Sigmoid colon (tissue), 7 donors: Measurements from ENCODE around the gene USP34. TPM values are rescaled to one million over a fixed set of nuclear protein-coding genes. Genes with fewer than 3 reads are reported as not detected.

Experiments
- DNase-seq: peaks from one replicate; pipeline ENCODE4 v3.0.0-alpha.2; 2019
- H3K27ac ChIP-seq, 4 donors: fragments of 200-600 bp; sonication (generic); one replicate each; pipeline ENCODE4 v1.5.1; 2016 to 2019; ENCODE audit warnings: mild to moderate bottlenecking in 1 of 4
- H3K27me3 ChIP-seq, 3 donors: fragments of 200-600 bp; sonication (generic); one replicate each; pipeline ENCODE4 v1.5.1; 2019; ENCODE audit warnings: mild to moderate bottlenecking in 1 of 3
- H3K36me3 ChIP-seq, 4 donors: fragments of 200-600 bp; sonication (generic); one replicate each; pipeline ENCODE4 v1.5.1; 2016 to 2019
- H3K4me1 ChIP-seq, 4 donors: fragments of 200-600 bp; sonication (generic); one replicate each; pipeline ENCODE4 v1.5.1; 2017 to 2019
- H3K4me3 ChIP-seq, 4 donors: fragments of 200-600 bp; sonication (generic); one replicate each; pipeline ENCODE4 v1.5.1; 2017 to 2019; ENCODE audit warnings: mild to moderate bottlenecking in 2 of 4, moderate library complexity in 1 of 4
- H3K9me3 ChIP-seq, 4 donors: fragments of 200-600 bp in 3 of 4; sonication (generic) in 3 of 4; one replicate each; pipeline versions ENCODE4 v1.5.1 to v1.6.1; 2013 to 2019
- CTCF ChIP-seq, 4 experiments: fragments of 450-650 bp in 3 of 4; fragments of 200-600 bp in 1 of 4; IDR thresholded peaks; one replicate each; pipeline ENCODE4 v1.5.1; 2016 to 2019; ENCODE audit warnings: antibody characterized with exemption in 4 of 4, mild to moderate bottlenecking in 3 of 4, moderate library complexity in 2 of 4
- EP300 ChIP-seq, 4 donors: sonication (generic); formaldehyde crosslinking; IDR thresholded peaks; one replicate each; pipeline ENCODE4 v1.6.1; 2017; ENCODE audit warnings: antibody characterized with exemption in 4 of 4
- POLR2A ChIP-seq, 2 donors: fragments of 450-650 bp; IDR thresholded peaks; one replicate each; pipeline ENCODE4 v1.6.1; 2016; ENCODE audit warnings: antibody characterized with exemption in 2 of 2, mild to moderate bottlenecking in 2 of 2, moderate library complexity in 2 of 2
- POLR2AphosphoS5 ChIP-seq, 4 donors: sonication (generic); formaldehyde crosslinking; IDR thresholded peaks; one replicate each; pipeline ENCODE4 v1.6.1; 2017; ENCODE audit warnings: antibody characterized with exemption in 4 of 4
- WGBS, 2 donors: extraction: QIAGEN DNeasy Blood & Tissue Kit; methylation state at CpG; one replicate each; pipeline ENCODE4 v1.1.7; 2013; 5-methylcytosine and 5-hydroxymethylcytosine counted together
- intact Hi-C: fragments of 100-400 bp; cut with DNase I; formaldehyde crosslinking; loops from one replicate; pipeline ENCODE4 v1.15.1; 2023
- polyA plus RNA-seq, 3 donors: library from polyadenylated mRNA; stranded (reverse); fragments of 200-250 nt; gene quantifications; one replicate each; pipeline ENCODE4 v1.2.3, GENCODE V29; 2013
- total RNA-seq, 4 donors: library from RNA; depleted of rRNA; stranded (reverse); fragments of >200 nt; gene quantifications; one replicate each; pipeline ENCODE4 v1.1.0, GENCODE V29; 2016
- donor health status: healthy with polysubstance abuse.
- donor health status: Bipolar disorder and iron deficiency.
- donor health status: healthy.

The USP34 gene
- total and polyA plus RNA-seq, 7 donors: 23.6 to 158 (median 135) TPM

GRCh38 chr2:61379521-61379920 is 91.4 kb downstream of the USP34 start:
- Histone ChIP-seq H3K9me3 (no peaks in the 10 kb centered on the region), H3K36me3 (peaks cover 0 to 75% (median 9%) of the 10 kb centered on the region in 4 donors), H3K27ac (no peak overlapping the region), H3K4me3 (no peak overlapping the region), H3K4me1 (no peaks in the 10 kb centered on the region), H3K27me3 (no peaks in the 10 kb centered on the region)
- TF ChIP-seq POLR2A (IDR thresholded peaks at IDR 0.05) (no peak), CTCF (IDR thresholded peaks at IDR 0.05) (no peak), EP300 (IDR thresholded peaks at IDR 0.05) (no peak)
- intact Hi-C loops: no loop called here
- 86 to 91% methylated on average over 2 of the region's 2 CpGs for WGBS, 2 donors
- no peak for DNase-seq

- no peak overlapping the region for H3K4me3 ChIP-seq
- 98 to 99% methylated on average over 5 of the region's 5 CpGs for WGBS, 2 donors
- H3K4me1 ChIP-seq: no peaks in the 10 kb centered on the region
- peaks cover 0 to 86% (median 12%) of the 10 kb centered on the region in 4 donors for H3K36me3 ChIP-seq
- H3K27ac ChIP-seq: no peak overlapping the region
- DNase-seq: no peak
- H3K9me3 ChIP-seq: no peaks in the 10 kb centered on the region
- no peak for TF ChIP-seq POLR2A (IDR thresholded peaks at IDR 0.05)
- intact Hi-C loops: no loop called here
- no peaks in the 10 kb centered on the region for H3K27me3 ChIP-seq
Observed at GRCh38 chr2:61378281-61378680, 92.6 kb downstream of the USP34 start.

GRCh38 chr2:61377046-61377445 is 93.8 kb downstream of the USP34 start:
- DNase-seq: no peak
- WGBS, 2 donors: 47 to 56% methylated on average over 1 of the region's 1 CpG
- Histone ChIP-seq H3K27me3 (no peaks in the 10 kb centered on the region), H3K4me1 (no peaks in the 10 kb centered on the region), H3K9me3 (no peaks in the 10 kb centered on the region), H3K27ac (no peak overlapping the region), H3K36me3 (peaks cover 0 to 75% (median 10%) of the 10 kb centered on the region in 4 donors), H3K4me3 (no peak overlapping the region)
- TF ChIP-seq POLR2A (IDR thresholded peaks at IDR 0.05) (no peak), EP300 (IDR thresholded peaks at IDR 0.05) (no peak), CTCF (IDR thresholded peaks at IDR 0.05) (no peak), POLR2AphosphoS5 (IDR thresholded peaks at IDR 0.05) (no peak)
- intact Hi-C loops: no loop called here

GRCh38 chr2:61376211-61376610 is 94.7 kb downstream of the USP34 start:
- no peaks in the 10 kb centered on the region for H3K4me1 ChIP-seq
- H3K9me3 ChIP-seq: no peaks in the 10 kb centered on the region
- intact Hi-C loops: no loop called here
- H3K27ac ChIP-seq: no peak overlapping the region
- 98% methylated on average over 4 of the region's 4 CpGs for WGBS, 2 donors
- DNase-seq: no peak
- H3K4me3 ChIP-seq: no peak overlapping the region
- H3K36me3 ChIP-seq: peaks cover 0 to 69% (median 9%) of the 10 kb centered on the region in 4 donors
- TF ChIP-seq EP300 (IDR thresholded peaks at IDR 0.05) (no peak), CTCF (IDR thresholded peaks at IDR 0.05) (no peak), POLR2A (IDR thresholded peaks at IDR 0.05) (no peak), POLR2AphosphoS5 (IDR thresholded peaks at IDR 0.05) (no peak)
- no peaks in the 10 kb centered on the region for H3K27me3 ChIP-seq

- intact Hi-C loops: no loop called here
- no peak overlapping the region for H3K4me3 ChIP-seq
Observed at GRCh38 chr2:61371027-61371426, 99.9 kb downstream of the USP34 start.

More at GRCh38 chr2:61371027-61371426, 99.9 kb downstream of the USP34 start:
- peaks cover 0 to 64% (median 12%) of the 10 kb centered on the region in 4 donors for H3K36me3 ChIP-seq
- no peaks in the 10 kb centered on the region for H3K27me3 ChIP-seq
- no peaks in the 10 kb centered on the region for H3K4me1 ChIP-seq
- no peaks in the 10 kb centered on the region for H3K9me3 ChIP-seq
- DNase-seq: no peak
- TF ChIP-seq POLR2AphosphoS5 (IDR thresholded peaks at IDR 0.05): no peak
- TF ChIP-seq POLR2A (IDR thresholded peaks at IDR 0.05): no peak
- no peak for TF ChIP-seq CTCF (IDR thresholded peaks at IDR 0.05)
- TF ChIP-seq EP300 (IDR thresholded peaks at IDR 0.05): no peak
- no peak overlapping the region for H3K27ac ChIP-seq
